Activated CD4-positive, alpha-beta T cell treated with anti-CD3 and anti-CD28 coated beads, Interleukin-2, amount 50 U/mL, for 48 hours (primary cell): ENCODE results near the gene FAM131C.

ENCODE experiments used
- DNase-seq, 2 experiments: peaks; one replicate each; pipeline ENCODE4 v3.0.0-alpha.2; 2020

Gene FAM131C

DNA sequence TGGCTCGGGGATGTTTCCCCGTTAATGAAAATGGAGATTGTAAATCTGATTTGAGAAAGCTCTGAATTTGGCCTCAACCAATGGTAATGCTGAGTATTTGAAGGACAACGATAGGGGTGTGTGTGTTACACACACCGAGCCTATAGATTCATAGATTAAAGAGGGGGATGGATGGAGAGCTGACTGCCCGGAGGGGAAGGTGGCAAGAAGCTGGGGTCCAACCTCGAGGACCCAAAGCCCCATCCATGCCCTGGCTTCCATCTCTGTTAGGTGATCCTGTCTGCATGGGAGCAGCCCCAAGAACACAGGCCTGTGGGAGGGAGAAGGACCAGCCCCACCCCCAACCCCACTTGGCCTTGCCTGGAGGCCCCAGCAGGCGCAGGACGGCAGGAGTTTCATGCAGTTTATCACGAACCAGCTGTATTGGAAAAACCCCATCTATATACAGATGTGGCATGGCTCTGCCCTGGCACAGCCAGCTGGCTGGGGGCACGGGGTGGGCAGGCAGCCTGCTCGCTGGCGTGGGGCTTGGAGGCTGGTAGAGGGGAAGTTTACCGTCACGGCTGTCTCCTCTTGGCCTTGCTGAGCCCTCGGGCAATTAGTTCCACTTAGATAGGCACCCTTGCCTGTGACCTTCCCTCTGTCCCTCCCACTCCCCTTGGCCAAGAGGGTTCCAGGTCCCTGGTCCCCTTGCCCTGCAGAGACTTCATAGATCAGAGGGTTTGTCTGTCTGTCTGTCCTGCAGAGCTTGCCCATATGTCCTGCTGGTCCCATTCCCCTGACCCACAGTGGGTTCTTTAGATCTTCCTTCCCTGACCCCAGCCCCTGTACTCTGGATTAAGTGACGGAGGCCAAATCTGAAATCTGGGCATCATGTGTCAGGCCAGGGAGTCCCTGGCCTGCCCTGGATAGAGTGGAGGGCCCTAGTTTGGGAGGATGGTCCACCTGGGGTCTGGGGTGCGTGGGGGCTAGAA lies 58.7 kb downstream of the FAM131C start:
- DNase-seq: peak in 1 of 2 experiments; percentile 34

- no peak for DNase-seq
Measured at GRCh38 chr1:16013908-16014258, 59.6 kb downstream of the FAM131C start.

- DNase-seq: peak; percentile 39 to 52
Measured at GRCh38 chr1:16013220-16013907, 60.1 kb downstream of the FAM131C start.

DNA sequence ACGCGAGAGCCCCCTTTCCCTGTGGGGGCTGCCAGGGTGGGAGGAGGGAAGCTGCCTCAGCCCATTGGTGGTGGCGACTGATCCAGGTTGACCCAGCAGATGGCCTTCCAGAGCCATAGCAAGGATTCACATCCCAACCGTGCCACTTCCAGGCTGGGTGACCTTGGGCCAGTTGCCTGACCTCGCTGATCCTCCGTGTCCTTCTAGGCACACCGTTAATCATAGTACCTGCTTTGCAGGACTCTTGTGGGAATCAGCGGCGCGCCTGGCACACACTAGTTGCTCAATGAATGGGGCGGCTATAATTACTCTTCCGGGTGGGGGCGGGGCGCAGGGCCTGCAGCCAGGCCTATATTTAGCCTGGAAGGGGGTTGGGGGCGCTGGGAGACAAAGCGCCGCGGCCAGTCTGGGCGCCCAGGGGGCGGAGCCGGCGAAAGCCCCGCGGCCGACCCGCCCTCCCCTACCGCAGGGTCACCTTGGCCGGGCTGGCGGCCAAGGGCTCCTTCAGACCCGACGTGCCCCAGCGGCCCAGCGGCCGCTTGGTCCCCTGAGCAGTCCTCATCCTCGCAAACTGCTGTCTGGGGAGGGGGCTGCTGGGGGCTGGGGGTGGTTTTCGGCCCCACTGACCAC lies 60.7 kb downstream of the FAM131C start:
- DNase-seq: peak; percentile 37 to 50

- DNase-seq: no peak
Measured at GRCh38 chr1:16011936-16012589, 61.4 kb downstream of the FAM131C start.

GRCh38 chr1:16010837-16011236 lies 62.6 kb downstream of the FAM131C start:
- DNase-seq: no peak

DNA sequence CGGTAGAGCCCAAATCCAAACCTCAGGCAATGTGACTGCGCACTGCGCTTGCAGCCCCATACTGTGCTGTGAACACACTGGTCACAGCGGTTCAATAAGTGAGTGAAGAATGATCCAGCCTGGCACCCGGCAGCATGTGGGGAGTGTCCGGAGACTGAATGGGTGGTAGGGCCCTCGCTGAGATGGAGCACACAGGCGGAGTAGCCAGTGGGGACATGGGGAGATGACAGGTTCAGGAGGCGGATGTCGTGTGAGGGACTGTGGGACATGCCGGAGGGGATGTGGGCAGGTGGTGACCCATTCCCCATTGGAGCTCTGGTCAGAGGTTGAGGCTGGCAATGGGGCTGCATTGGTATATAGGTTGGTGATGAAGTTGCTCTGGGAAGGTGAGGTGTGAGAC lies 63.8 kb downstream of the FAM131C start:
- DNase-seq: no peak

GRCh38 chr1:16009030-16009460 lies 64.4 kb downstream of the FAM131C start:
- DNase-seq: peak; percentile 80 to 86
